HCT116 (cell line): ENCODE measurements around the gene EPS8L2. TPM values are rescaled to one million over a fixed set of nuclear protein-coding genes. Genes with fewer than 3 reads are reported as not detected.

Source experiments
- ATAC-seq: fragments of 200-7000 bp; cut with Tn5 transposase; 2 replicates; pipeline ENCODE4 v1.9.1; 2020; ENCODE audit warnings: mild to moderate bottlenecking, moderate library complexity
- BruUV-seq: library from RNA; stranded (reverse); fragments of 400-500 nt; replicated peaks from 2 replicates; lab custom pipeline; 2021; lab: Mats Ljungman, UMichigan
- CTCF ChIA-PET: fragments of 300-600 bp; sonication (Branson Sonifier 250); formaldehyde crosslinking; loops from one replicate; lab custom pipeline; 2021; ENCODE audit warnings: antibody characterized with exemption; lab: Charles Lee
- POLR2A ChIA-PET: fragments of 300-600, 350-600 bp; sonication (Branson Sonifier 250); formaldehyde crosslinking; loops from one replicate; lab custom pipeline; 2021; ENCODE audit warnings: antibody characterized with exemption; lab: Charles Lee
- RAD21 ChIA-PET, 2 experiments: fragments of 300-600 bp; sonication (Branson Sonifier 250); formaldehyde crosslinking; loops; one replicate each; lab custom pipeline; 2023; ENCODE audit warnings: low total read pairs in 2 of 2; ENCODE audit not compliant: uncharacterized antibody in 2 of 2, unreplicated experiment in 2 of 2, low non-redundant PET in 1 of 2; lab: Charles Lee
- DNase-seq: peaks from one replicate; pipeline ENCODE4 v3.0.0-alpha.2; 2010; ENCODE audit warnings: low read depth, low spot score
- H2AFZ ChIP-seq: fragments of 200-600 bp; shearing (Covaris generic), sonication (generic); 2 replicates; pipeline ENCODE4 v1.6.1; 2017; ENCODE audit warnings: low read depth, mixed run types, mixed read lengths, antibody characterized with exemption, low read length; ENCODE audit not compliant: poor library complexity, severe bottlenecking
- H3K27ac ChIP-seq: 2 replicates; pipeline ENCODE4 v1.5.1; 2012; ENCODE audit warnings: low read depth, low read length
- H3K27me3 ChIP-seq: fragments of 200-600 bp; sonication (generic); 2 replicates; pipeline ENCODE4 v1.6.1; 2016; ENCODE audit warnings: mixed run types, low read length, mixed read lengths; ENCODE audit not compliant: insufficient read depth
- H3K36me3 ChIP-seq, 2 experiments: fragments of 200-500 bp in 1 of 2; fragments of 200-600 bp in 1 of 2; sonication (Bioruptor generic) in 1 of 2; sonication (generic) in 1 of 2; 2 replicates each; pipeline versions ENCODE4 v1.5.1 to v1.6.1; 2014 to 2016; ENCODE audit warnings: low read length in 2 of 2, inconsistent platforms in 1 of 2, mixed read lengths in 1 of 2, mixed run types in 1 of 2; ENCODE audit not compliant: insufficient read depth in 2 of 2, control insufficient read depth in 1 of 2
- H3K4me1 ChIP-seq, 2 experiments: fragments of 200-600 bp in 1 of 2; sonication (generic) in 1 of 2; 2 replicates each; pipeline versions ENCODE4 v1.5.1 to v1.6.1; 2012 to 2017; ENCODE audit warnings: low read length in 2 of 2, inconsistent platforms in 1 of 2, mild to moderate bottlenecking in 1 of 2, mixed read lengths in 1 of 2, mixed run types in 1 of 2, moderate library complexity in 1 of 2; ENCODE audit not compliant: insufficient read depth in 2 of 2, control insufficient read depth in 1 of 2
- H3K4me2 ChIP-seq: fragments of 200-600 bp; sonication (generic); 2 replicates; pipeline ENCODE4 v1.6.1; 2017; ENCODE audit warnings: mixed run types, low read length, mixed read lengths
- H3K4me3 ChIP-seq, 2 experiments: fragments of 200-600 bp in 1 of 2; sonication (generic) in 1 of 2; replicated peaks in 1 of 2; 2 replicates each; pipeline ENCODE4 v1.5.1; 2011 to 2016; ENCODE audit warnings: low read length in 2 of 2, control low read depth in 1 of 2, low read depth in 1 of 2, mild to moderate bottlenecking in 1 of 2, mixed read lengths in 1 of 2, mixed run types in 1 of 2
- H3K79me2 ChIP-seq: fragments of 200-600 bp; sonication (generic); 2 replicates; pipeline ENCODE4 v1.6.1; 2017; ENCODE audit warnings: mild to moderate bottlenecking, mixed run types, low read length, moderate library complexity, mixed read lengths; ENCODE audit not compliant: insufficient read depth
- H3K9ac ChIP-seq: fragments of 200-600 bp; sonication (generic); 2 replicates; pipeline ENCODE4 v1.6.1; 2016; ENCODE audit warnings: low read length, mixed read lengths
- H3K9me2 ChIP-seq: fragments of 200-600 bp; sonication (generic), shearing (Covaris generic); 2 replicates; pipeline ENCODE4 v1.6.1; 2017; ENCODE audit warnings: mixed run types, mild to moderate bottlenecking, moderate library complexity; ENCODE audit not compliant: insufficient read depth
- H3K9me3 ChIP-seq, 2 experiments: fragments of 200-500 bp in 1 of 2; fragments of 200-600 bp in 1 of 2; sonication (Bioruptor generic) in 1 of 2; sonication (generic) in 1 of 2; 2 replicates each; pipeline ENCODE4 v1.6.1; 2014 to 2017; ENCODE audit warnings: low read length in 2 of 2, mixed read lengths in 2 of 2, inconsistent platforms in 1 of 2, low read depth in 1 of 2, mild to moderate bottlenecking in 1 of 2, mixed run types in 1 of 2, moderate library complexity in 1 of 2; ENCODE audit not compliant: control insufficient read depth in 1 of 2, insufficient read depth in 1 of 2
- H4K20me1 ChIP-seq: fragments of 200-600 bp; sonication (generic), shearing (Covaris generic); 2 replicates; pipeline ENCODE4 v1.6.1; 2017; ENCODE audit warnings: mixed run types, mild to moderate bottlenecking, moderate library complexity; ENCODE audit not compliant: insufficient read depth
- CBX3 ChIP-seq: IDR thresholded peaks from 2 replicates; pipeline ENCODE4 v1.6.1; 2012; ENCODE audit warnings: low read depth
- CEBPB ChIP-seq: IDR thresholded peaks from 2 replicates; pipeline ENCODE4 v1.6.1; 2012; ENCODE audit warnings: low read depth
- POLR2AphosphoS5 ChIP-seq: IDR thresholded peaks from 2 replicates; pipeline ENCODE4 v1.6.1; 2011; ENCODE audit warnings: mild to moderate bottlenecking, low read depth, low read length, moderate library complexity
- SIN3A ChIP-seq: IDR thresholded peaks from 2 replicates; pipeline ENCODE4 v1.6.1; 2012; ENCODE audit warnings: low read depth
- YY1 ChIP-seq: IDR thresholded peaks from 2 replicates; pipeline ENCODE4 v1.6.1; 2011; ENCODE audit warnings: low read length, low read depth, moderate library complexity, mild to moderate bottlenecking; ENCODE audit not compliant: insufficient replicate concordance; ENCODE audit errors: extremely low read depth
- ZNF274 ChIP-seq: fragments of 200-500 bp; sonication (Bioruptor generic); IDR thresholded peaks from 2 replicates; pipeline ENCODE4 v1.6.1; 2014; ENCODE audit warnings: mild to moderate bottlenecking, low read depth, low read length, inconsistent platforms
- intact Hi-C: fragments of 100-400 bp; cut with micrococcal nuclease; formaldehyde crosslinking; loops from 2 replicates; pipeline ENCODE4 v1.10.0; 2022
- total RNA-seq: library from RNA; stranded (reverse); gene quantifications from one replicate; pipeline ENCODE4 v1.2.1, GENCODE V29; 2021; ENCODE audit not compliant: unreplicated experiment
- TF ChIP-seq, protein P1 (sequence below), 3 experiments: fragments of 200-600 bp in 1 of 3; sonication (generic) in 1 of 3; IDR thresholded peaks in 2 of 3; conservative IDR thresholded peaks in 1 of 3; 2 replicates each; pipeline ENCODE4 v1.5.1; 2012 to 2017; ENCODE audit warnings: low read depth in 2 of 3, low read length in 2 of 3, antibody characterized with exemption in 1 of 3, borderline replicate concordance in 1 of 3, control low read depth in 1 of 3, mild to moderate bottlenecking in 1 of 3, mixed read lengths in 1 of 3, mixed run types in 1 of 3, moderate library complexity in 1 of 3; ENCODE audit not compliant: insufficient read depth in 1 of 3

The EPS8L2 gene
- total RNA-seq, 1 experiment from 2014 or later, result 157 TPM

DNA sequence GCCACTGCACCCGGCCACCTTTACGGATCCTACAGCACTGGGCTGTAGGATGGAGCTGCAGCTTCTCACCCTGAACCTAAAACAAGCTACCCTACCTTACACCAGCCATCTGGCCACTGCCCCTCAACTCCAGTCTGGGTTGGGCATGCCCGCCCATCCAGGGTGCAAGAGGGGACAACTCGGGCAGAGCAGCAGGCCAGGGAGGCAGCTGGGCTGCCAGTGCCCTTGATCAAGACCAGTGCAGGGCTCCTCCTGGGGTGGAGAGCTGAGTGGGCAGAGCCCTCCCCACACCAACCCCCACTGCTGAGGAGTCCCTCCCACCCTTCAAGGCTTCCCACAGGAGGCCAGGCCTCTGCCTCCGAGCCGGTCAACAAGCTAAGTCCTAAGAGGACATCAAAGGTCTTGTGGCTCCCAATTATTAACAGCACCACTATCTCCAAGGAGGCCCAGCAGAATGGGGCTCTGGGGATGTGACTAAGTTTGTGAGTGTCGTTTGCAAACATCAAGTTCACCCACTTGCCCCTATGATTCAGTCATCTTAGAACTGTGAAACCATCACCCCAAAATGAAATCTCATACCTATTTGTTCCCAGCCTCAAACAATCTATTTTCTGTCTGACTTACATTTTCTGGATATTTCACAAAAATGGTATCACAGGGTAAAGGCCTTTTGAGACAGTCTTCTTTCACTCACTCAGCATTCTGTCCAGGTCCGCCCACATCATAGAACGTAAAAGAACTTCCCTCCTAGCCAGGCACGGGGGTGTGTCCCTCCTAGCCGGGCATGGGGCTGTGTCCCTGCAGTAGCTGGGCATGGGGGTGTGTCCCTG lies 60.3 kb downstream of the EPS8L2 start:
- intact Hi-C loops, result no loop called here
- Histone ChIP-seq H3K4me1 (peaks cover 20 to 48% of the 10 kb centered on the region in 2 experiments), H3K4me2 (no peak overlapping the region), H3K27ac (peak overlapping the region; percentile 45), H3K9me2 (no peaks in the 10 kb centered on the region), H3K79me2 (peaks cover 15% of the 10 kb centered on the region), H3K9ac (no peak overlapping the region), H3K4me3 (no peak overlapping the region), H4K20me1 (peaks cover 5% of the 10 kb centered on the region; the same call in 1 of the 2 replicates), H3K36me3 (peaks cover 28 to 61% of the 10 kb centered on the region in 2 experiments), H3K9me3 (no peaks in the 10 kb centered on the region), H3K27me3 (no peaks in the 10 kb centered on the region), H2AFZ (no peak overlapping the region)
- CTCF ChIA-PET, result interaction anchor here (0.6 kb wide), 1 partner anchor 12 kb away, joined by 3 read pairs; no protein-coding TSS in a partner anchor
- POLR2A ChIA-PET, result no interaction called here
- RAD21 ChIA-PET, result no interaction called here
- no peak for DNase-seq
- BruUV-seq, result no TSS peak
- no peak for TF ChIP-seq CEBPB
- TF ChIP-seq YY1, result no peak
- TF ChIP-seq POLR2AphosphoS5, result no peak
- TF ChIP-seq SIN3A, result no peak
- TF ChIP-seq CBX3, result no peak
- TF ChIP-seq, protein P1, sequence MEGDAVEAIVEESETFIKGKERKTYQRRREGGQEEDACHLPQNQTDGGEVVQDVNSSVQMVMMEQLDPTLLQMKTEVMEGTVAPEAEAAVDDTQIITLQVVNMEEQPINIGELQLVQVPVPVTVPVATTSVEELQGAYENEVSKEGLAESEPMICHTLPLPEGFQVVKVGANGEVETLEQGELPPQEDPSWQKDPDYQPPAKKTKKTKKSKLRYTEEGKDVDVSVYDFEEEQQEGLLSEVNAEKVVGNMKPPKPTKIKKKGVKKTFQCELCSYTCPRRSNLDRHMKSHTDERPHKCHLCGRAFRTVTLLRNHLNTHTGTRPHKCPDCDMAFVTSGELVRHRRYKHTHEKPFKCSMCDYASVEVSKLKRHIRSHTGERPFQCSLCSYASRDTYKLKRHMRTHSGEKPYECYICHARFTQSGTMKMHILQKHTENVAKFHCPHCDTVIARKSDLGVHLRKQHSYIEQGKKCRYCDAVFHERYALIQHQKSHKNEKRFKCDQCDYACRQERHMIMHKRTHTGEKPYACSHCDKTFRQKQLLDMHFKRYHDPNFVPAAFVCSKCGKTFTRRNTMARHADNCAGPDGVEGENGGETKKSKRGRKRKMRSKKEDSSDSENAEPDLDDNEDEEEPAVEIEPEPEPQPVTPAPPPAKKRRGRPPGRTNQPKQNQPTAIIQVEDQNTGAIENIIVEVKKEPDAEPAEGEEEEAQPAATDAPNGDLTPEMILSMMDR (IDR thresholded peaks at IDR 0.05 in 2 of 3, conservative IDR thresholded peaks at IDR 0.05 in 1 of 3; ENCODE audit: borderline replicate concordance in 1 of 3, insufficient read depth in 1 of 3, low read depth in 2 of 3, low read length in 2 of 3), result no peak
- TF ChIP-seq ZNF274, result no peak
- no peak for ATAC-seq
